HEK293 (cell line): ENCODE results near the gene SYTL1.
A peak's percentile ranks its signal among the peaks of the same experiment; 100 is the strongest.

Experiments
- AEBP2 ChIP-seq: fragments of 450-650 bp; formaldehyde crosslinking; IDR thresholded peaks from 2 replicates; pipeline ENCODE4 v1.5.1; 2016; ENCODE audit warnings: missing biosample characterization, missing genetic modification characterization, borderline replicate concordance
- KLF1 ChIP-seq: fragments of 450-650 bp; formaldehyde crosslinking; IDR thresholded peaks from 2 replicates; pipeline ENCODE4 v1.5.1; 2016; ENCODE audit warnings: missing biosample characterization, missing genetic modification characterization
- MYNN ChIP-seq: fragments of 450-650 bp; formaldehyde crosslinking; IDR thresholded peaks from 2 replicates; pipeline ENCODE4 v1.5.1; 2016; ENCODE audit warnings: missing biosample characterization, missing genetic modification characterization, borderline replicate concordance
- MZF1 ChIP-seq: fragments of 450-650 bp; formaldehyde crosslinking; IDR thresholded peaks from 2 replicates; pipeline ENCODE4 v1.5.1; 2017; ENCODE audit warnings: missing biosample characterization, missing genetic modification characterization, borderline replicate concordance
- OVOL3 ChIP-seq: fragments of 450-650 bp; formaldehyde crosslinking; IDR thresholded peaks from 2 replicates; pipeline ENCODE4 v1.5.1; 2016; ENCODE audit warnings: missing biosample characterization, missing genetic modification characterization
- PATZ1 ChIP-seq: fragments of 450-650 bp; formaldehyde crosslinking; IDR thresholded peaks from 2 replicates; pipeline ENCODE4 v1.5.1; 2016; ENCODE audit warnings: missing biosample characterization, missing genetic modification characterization
- TCF7L2 ChIP-seq: IDR thresholded peaks from 2 replicates; pipeline ENCODE4 v1.6.1; 2011; ENCODE audit warnings: low read depth, mild to moderate bottlenecking, inconsistent platforms, low read length, moderate library complexity, borderline replicate concordance
- WT1 ChIP-seq: fragments of 450-650 bp; formaldehyde crosslinking; IDR thresholded peaks from 2 replicates; pipeline ENCODE4 v1.5.1; 2016; ENCODE audit warnings: missing biosample characterization, missing genetic modification characterization
- ZBTB49 ChIP-seq: fragments of 450-650 bp; formaldehyde crosslinking; IDR thresholded peaks from 2 replicates; pipeline ENCODE4 v1.5.1; 2016; ENCODE audit warnings: missing biosample characterization, missing genetic modification characterization, low read depth
- ZFP41 ChIP-seq: fragments of 450-650 bp; formaldehyde crosslinking; IDR thresholded peaks from 2 replicates; pipeline ENCODE4 v1.5.1; 2016; ENCODE audit warnings: missing biosample characterization, missing genetic modification characterization, borderline replicate concordance
- ZNF10 ChIP-seq: fragments of 450-650 bp; formaldehyde crosslinking; IDR thresholded peaks from 2 replicates; pipeline ENCODE4 v1.5.1; 2017; ENCODE audit warnings: missing biosample characterization, missing genetic modification characterization
- ZNF138 ChIP-seq: fragments of 450-650 bp; formaldehyde crosslinking; IDR thresholded peaks from 2 replicates; pipeline ENCODE4 v1.5.1; 2016; ENCODE audit warnings: missing biosample characterization, missing genetic modification characterization, borderline replicate concordance
- ZNF174 ChIP-seq: fragments of 450-650 bp; formaldehyde crosslinking; IDR thresholded peaks from 2 replicates; pipeline ENCODE4 v1.5.0; 2017; ENCODE audit warnings: missing biosample characterization, mild to moderate bottlenecking, missing genetic modification characterization
- ZNF202 ChIP-seq: fragments of 450-650 bp; formaldehyde crosslinking; IDR thresholded peaks from 2 replicates; pipeline ENCODE4 v1.5.1; 2016; ENCODE audit warnings: missing biosample characterization, missing genetic modification characterization, borderline replicate concordance
- ZNF214 ChIP-seq: fragments of 450-650 bp; formaldehyde crosslinking; IDR thresholded peaks from 2 replicates; pipeline ENCODE4 v1.5.1; 2017; ENCODE audit warnings: missing biosample characterization, mild to moderate bottlenecking, missing genetic modification characterization, borderline replicate concordance
- ZNF223 ChIP-seq: fragments of 450-650 bp; formaldehyde crosslinking; IDR thresholded peaks from 2 replicates; pipeline ENCODE4 v1.5.1; 2016; ENCODE audit warnings: missing biosample characterization, missing genetic modification characterization
- ZNF416 ChIP-seq: fragments of 450-650 bp; formaldehyde crosslinking; IDR thresholded peaks from 2 replicates; pipeline ENCODE4 v1.5.1; 2016; ENCODE audit warnings: missing biosample characterization, missing genetic modification characterization
- ZNF433 ChIP-seq: fragments of 450-650 bp; formaldehyde crosslinking; IDR thresholded peaks from 2 replicates; pipeline ENCODE4 v1.5.1; 2016; ENCODE audit warnings: missing biosample characterization, missing genetic modification characterization, low read depth
- ZNF449 ChIP-seq: fragments of 450-650 bp; formaldehyde crosslinking; IDR thresholded peaks from 2 replicates; pipeline ENCODE4 v1.5.1; 2017; ENCODE audit warnings: missing biosample characterization, mild to moderate bottlenecking, missing genetic modification characterization, moderate library complexity
- ZNF473 ChIP-seq: fragments of 450-650 bp; formaldehyde crosslinking; IDR thresholded peaks from 2 replicates; pipeline ENCODE4 v1.5.1; 2017; ENCODE audit warnings: missing biosample characterization, missing genetic modification characterization
- ZNF488 ChIP-seq: fragments of 450-650 bp; formaldehyde crosslinking; IDR thresholded peaks from 2 replicates; pipeline ENCODE4 v1.5.1; 2016; ENCODE audit warnings: missing biosample characterization, missing genetic modification characterization
- ZNF558 ChIP-seq: fragments of 450-650 bp; formaldehyde crosslinking; IDR thresholded peaks from 2 replicates; pipeline ENCODE4 v1.5.1; 2016; ENCODE audit warnings: missing biosample characterization, missing genetic modification characterization
- ZNF600 ChIP-seq: fragments of 450-650 bp; formaldehyde crosslinking; IDR thresholded peaks from 2 replicates; pipeline ENCODE4 v1.5.1; 2016; ENCODE audit warnings: missing biosample characterization, missing genetic modification characterization
- ZNF623 ChIP-seq: fragments of 450-650 bp; formaldehyde crosslinking; IDR thresholded peaks from 2 replicates; pipeline ENCODE4 v1.5.1; 2016; ENCODE audit warnings: missing biosample characterization, missing genetic modification characterization
- ZNF645 ChIP-seq: fragments of 450-650 bp; formaldehyde crosslinking; IDR thresholded peaks from 2 replicates; pipeline ENCODE4; 2016; ENCODE audit warnings: missing biosample characterization, missing genetic modification characterization
- ZNF660 ChIP-seq: fragments of 450-650 bp; IDR thresholded peaks from 2 replicates; pipeline ENCODE4 v1.5.1; 2018; ENCODE audit warnings: missing biosample characterization, mild to moderate bottlenecking, missing genetic modification characterization
- ZNF704 ChIP-seq: fragments of 450-650 bp; formaldehyde crosslinking; IDR thresholded peaks from 2 replicates; pipeline ENCODE4 v1.5.1; 2016; ENCODE audit warnings: missing biosample characterization, missing genetic modification characterization
- ZSCAN5A ChIP-seq: fragments of 450-650 bp; formaldehyde crosslinking; IDR thresholded peaks from 2 replicates; pipeline ENCODE4 v1.5.1; 2016; ENCODE audit warnings: missing biosample characterization, missing genetic modification characterization

The SYTL1 gene

GRCh38 chr1:27341525-27342252, at the start of gene SYTL1 (continued):
- TF ChIP-seq MZF1 (tag by site-specific recombination) (no peak), ZNF488 (tag by site-specific recombination) (no peak), WT1 (tag by site-specific recombination) (no peak), MYNN (tag by site-specific recombination) (no peak), ZNF174 (tag by site-specific recombination) (no peak), ZNF433 (no peak), ZNF645 (no peak), ZNF473 (tag by site-specific recombination) (no peak), ZNF214 (no peak), ZNF704 (tag by site-specific recombination) (no peak), PATZ1 (tag by site-specific recombination) (peak; percentile 91), ZNF202 (no peak), TCF7L2 (no peak), ZNF10 (tag by site-specific recombination) (no peak), ZNF138 (tag by site-specific recombination) (no peak), ZNF660 (no peak; the same call in 1 of the 2 replicates), ZNF449 (tag by site-specific recombination) (peak; percentile 70), ZNF558 (tag by site-specific recombination) (no peak), ZBTB49 (tag by site-specific recombination) (no peak), ZNF623 (tag by site-specific recombination) (no peak), ZSCAN5A (tag by site-specific recombination) (no peak), AEBP2 (no peak), ZFP41 (tag by site-specific recombination) (no peak), ZNF416 (tag by site-specific recombination) (no peak), ZNF600 (tag by site-specific recombination) (peak; percentile 83), ZNF223 (tag by site-specific recombination) (no peak), KLF1 (no peak), OVOL3 (tag by site-specific recombination) (no peak)
